Esophagus muscularis mucosa (tissue), 3 donors: ENCODE results near the gene SDR42E1.

Experiments
- POLR2AphosphoS5 ChIP-seq, 2 donors: sonication (generic); formaldehyde crosslinking; IDR thresholded peaks; one replicate each; pipeline ENCODE4 v1.6.1; 2017; ENCODE audit warnings: antibody characterized with exemption in 2 of 2
- TF ChIP-seq, protein P1 (sequence below), 3 experiments: fragments of 200-600 bp in 2 of 3; fragments of 450-650 bp in 1 of 3; sonication (generic) in 2 of 3; IDR thresholded peaks; one replicate each; pipeline ENCODE4 v1.5.1; 2017 to 2019; ENCODE audit warnings: antibody characterized with exemption in 3 of 3, mild to moderate bottlenecking in 2 of 3, moderate library complexity in 1 of 3

DNA sequence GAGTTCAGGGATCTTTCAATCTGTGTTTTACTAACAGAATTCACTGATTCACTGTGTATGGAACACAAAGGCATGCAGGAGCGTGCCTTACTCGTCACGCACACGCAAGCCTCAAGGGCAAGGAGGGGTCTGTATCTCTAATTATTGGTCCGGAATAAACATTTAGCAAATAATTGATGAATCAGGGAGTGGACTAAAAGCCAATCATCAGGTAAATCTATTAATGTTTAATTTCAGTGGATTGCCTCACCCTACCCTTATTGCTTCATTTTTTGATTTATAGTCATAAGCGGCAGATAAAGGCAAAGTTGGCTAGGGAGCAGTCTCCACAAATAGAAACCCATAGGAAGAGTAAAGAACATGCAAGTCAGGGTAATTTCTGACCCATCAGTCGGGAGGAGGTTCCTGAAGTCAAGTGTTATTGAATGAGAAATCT lies 16.4 kb upstream of the SDR42E1 start:
- TF ChIP-seq, protein P1, sequence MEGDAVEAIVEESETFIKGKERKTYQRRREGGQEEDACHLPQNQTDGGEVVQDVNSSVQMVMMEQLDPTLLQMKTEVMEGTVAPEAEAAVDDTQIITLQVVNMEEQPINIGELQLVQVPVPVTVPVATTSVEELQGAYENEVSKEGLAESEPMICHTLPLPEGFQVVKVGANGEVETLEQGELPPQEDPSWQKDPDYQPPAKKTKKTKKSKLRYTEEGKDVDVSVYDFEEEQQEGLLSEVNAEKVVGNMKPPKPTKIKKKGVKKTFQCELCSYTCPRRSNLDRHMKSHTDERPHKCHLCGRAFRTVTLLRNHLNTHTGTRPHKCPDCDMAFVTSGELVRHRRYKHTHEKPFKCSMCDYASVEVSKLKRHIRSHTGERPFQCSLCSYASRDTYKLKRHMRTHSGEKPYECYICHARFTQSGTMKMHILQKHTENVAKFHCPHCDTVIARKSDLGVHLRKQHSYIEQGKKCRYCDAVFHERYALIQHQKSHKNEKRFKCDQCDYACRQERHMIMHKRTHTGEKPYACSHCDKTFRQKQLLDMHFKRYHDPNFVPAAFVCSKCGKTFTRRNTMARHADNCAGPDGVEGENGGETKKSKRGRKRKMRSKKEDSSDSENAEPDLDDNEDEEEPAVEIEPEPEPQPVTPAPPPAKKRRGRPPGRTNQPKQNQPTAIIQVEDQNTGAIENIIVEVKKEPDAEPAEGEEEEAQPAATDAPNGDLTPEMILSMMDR (IDR thresholded peaks at IDR 0.05): no peak
- TF ChIP-seq POLR2AphosphoS5 (IDR thresholded peaks at IDR 0.05): no peak
